WTC11 (cell line): ENCODE results near the gene BTBD17.

Experiments used
- TF ChIP-seq, protein P1 (sequence below): fragments of 200-600 bp; IDR thresholded peaks from 2 replicates; pipeline ENCODE4 v1.8.0; 2022; ENCODE audit warnings: antibody characterized with exemption
- TF ChIP-seq, protein P2 (sequence below): sonication (generic); formaldehyde crosslinking; IDR thresholded peaks from 2 replicates; pipeline ENCODE4 v1.8.1; 2023; ENCODE audit warnings: mild to moderate bottlenecking, moderate library complexity, missing genetic modification reagents

DNA sequence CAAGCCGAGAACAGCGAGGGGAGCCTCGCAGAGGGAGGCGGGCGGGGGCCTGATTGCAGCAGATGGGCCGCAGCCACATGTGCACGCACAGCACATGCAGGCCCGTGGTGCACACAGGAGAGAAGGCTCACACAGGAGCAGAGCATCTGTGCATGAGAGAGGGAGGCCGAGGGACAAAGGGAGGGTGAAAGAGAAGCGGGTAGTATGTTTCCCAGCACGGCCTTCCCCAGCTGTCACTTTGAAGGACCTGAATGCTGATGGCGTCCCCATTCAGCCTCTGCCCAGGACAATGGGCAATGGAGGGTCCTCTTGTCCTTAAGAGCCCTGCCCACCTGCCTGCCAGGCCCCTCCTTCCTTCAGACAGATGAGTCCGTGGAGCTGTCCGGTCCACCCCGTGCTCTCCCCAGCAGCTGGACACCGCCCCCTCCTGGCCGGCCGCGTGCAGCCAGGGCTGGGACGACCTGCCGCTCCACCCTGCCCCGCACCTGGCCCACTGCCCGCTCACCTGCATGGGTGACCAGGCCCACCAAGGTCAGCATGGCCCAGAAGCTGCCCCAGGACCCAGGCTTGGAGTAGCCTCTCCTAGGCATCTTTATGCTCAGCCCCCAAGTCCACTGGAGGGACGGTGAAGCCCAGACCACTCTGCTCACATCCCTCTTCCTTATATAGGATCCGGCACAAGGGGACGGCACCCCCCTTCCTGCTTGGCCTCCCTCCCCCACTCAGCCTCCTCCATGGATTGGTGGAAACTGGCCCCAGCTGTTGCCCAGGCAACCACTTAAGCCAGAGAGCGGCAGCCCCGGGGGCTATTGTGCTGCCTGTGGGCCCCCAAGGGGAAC lies at the start of gene BTBD17:
- TF ChIP-seq, protein P1, sequence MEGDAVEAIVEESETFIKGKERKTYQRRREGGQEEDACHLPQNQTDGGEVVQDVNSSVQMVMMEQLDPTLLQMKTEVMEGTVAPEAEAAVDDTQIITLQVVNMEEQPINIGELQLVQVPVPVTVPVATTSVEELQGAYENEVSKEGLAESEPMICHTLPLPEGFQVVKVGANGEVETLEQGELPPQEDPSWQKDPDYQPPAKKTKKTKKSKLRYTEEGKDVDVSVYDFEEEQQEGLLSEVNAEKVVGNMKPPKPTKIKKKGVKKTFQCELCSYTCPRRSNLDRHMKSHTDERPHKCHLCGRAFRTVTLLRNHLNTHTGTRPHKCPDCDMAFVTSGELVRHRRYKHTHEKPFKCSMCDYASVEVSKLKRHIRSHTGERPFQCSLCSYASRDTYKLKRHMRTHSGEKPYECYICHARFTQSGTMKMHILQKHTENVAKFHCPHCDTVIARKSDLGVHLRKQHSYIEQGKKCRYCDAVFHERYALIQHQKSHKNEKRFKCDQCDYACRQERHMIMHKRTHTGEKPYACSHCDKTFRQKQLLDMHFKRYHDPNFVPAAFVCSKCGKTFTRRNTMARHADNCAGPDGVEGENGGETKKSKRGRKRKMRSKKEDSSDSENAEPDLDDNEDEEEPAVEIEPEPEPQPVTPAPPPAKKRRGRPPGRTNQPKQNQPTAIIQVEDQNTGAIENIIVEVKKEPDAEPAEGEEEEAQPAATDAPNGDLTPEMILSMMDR: peak; percentile 78
- TF ChIP-seq, protein P2, sequence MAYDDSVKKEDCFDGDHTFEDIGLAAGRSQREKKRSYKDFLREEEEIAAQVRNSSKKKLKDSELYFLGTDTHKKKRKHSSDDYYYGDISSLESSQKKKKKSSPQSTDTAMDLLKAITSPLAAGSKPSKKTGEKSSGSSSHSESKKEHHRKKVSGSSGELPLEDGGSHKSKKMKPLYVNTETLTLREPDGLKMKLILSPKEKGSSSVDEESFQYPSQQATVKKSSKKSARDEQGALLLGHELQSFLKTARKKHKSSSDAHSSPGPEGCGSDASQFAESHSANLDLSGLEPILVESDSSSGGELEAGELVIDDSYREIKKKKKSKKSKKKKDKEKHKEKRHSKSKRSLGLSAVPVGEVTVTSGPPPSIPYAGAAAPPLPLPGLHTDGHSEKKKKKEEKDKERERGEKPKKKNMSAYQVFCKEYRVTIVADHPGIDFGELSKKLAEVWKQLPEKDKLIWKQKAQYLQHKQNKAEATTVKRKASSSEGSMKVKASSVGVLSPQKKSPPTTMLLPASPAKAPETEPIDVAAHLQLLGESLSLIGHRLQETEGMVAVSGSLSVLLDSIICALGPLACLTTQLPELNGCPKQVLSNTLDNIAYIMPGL (CRISPR knock-in tag): 0 out of 2 replicates have a peak, but pooled peaks have one; percentile 49
